GM23338 (cell line): Measurements from ENCODE around the gene CTSK. TPM values are rescaled to one million over a fixed set of nuclear protein-coding genes. Genes with fewer than 3 reads are reported as not detected.

Source experiments
- ATAC-seq: fragments of 200-7000 bp; cut with Tn5 transposase; 3 replicates; pipeline ENCODE4 v1.9.1; 2020
- DNase-seq: peaks from one replicate; pipeline ENCODE4 v3.0.0-alpha.2; 2015; ENCODE audit warnings: low spot score
- H2AFZ ChIP-seq: fragments of 200-600 bp; sonication (generic); 2 replicates; pipeline ENCODE4 v1.8.0; 2016; ENCODE audit warnings: antibody characterized with exemption, mild to moderate bottlenecking, moderate library complexity
- H3F3A ChIP-seq: fragments of 200-600 bp; sonication (generic); replicated peaks from 2 replicates; pipeline ENCODE4 v1.8.0; 2017; ENCODE audit warnings: antibody characterized with exemption, mixed run types, low read depth
- H3K27ac ChIP-seq: fragments of 200-600 bp; sonication (generic); 2 replicates; pipeline ENCODE4 v1.6.1; 2016; ENCODE audit warnings: low read depth
- H3K27me3 ChIP-seq: fragments of 200-600 bp; sonication (generic); 2 replicates; pipeline ENCODE4 v1.8.0; 2016; ENCODE audit warnings: mild to moderate bottlenecking, mixed run types, moderate library complexity; ENCODE audit not compliant: insufficient read depth
- H3K36me3 ChIP-seq: fragments of 200-600 bp; sonication (generic); 2 replicates; pipeline ENCODE4 v1.8.0; 2016; ENCODE audit warnings: mild to moderate bottlenecking; ENCODE audit not compliant: insufficient read depth
- H3K4me1 ChIP-seq: fragments of 200-600 bp; sonication (generic); 2 replicates; pipeline ENCODE4 v1.8.0; 2016; ENCODE audit warnings: mild to moderate bottlenecking, moderate library complexity; ENCODE audit not compliant: insufficient read depth
- H3K4me2 ChIP-seq: fragments of 200-600 bp; sonication (generic); 2 replicates; pipeline ENCODE4 v1.7.1; 2017; ENCODE audit warnings: mixed run types
- H3K4me3 ChIP-seq: fragments of 200-600 bp; sonication (generic); 2 replicates; pipeline ENCODE4 v1.6.1; 2016; ENCODE audit warnings: mixed run types
- H3K79me2 ChIP-seq: fragments of 200-600 bp; sonication (generic); replicated peaks from 2 replicates; pipeline ENCODE4 v1.8.0; 2017; ENCODE audit warnings: mild to moderate bottlenecking; ENCODE audit not compliant: insufficient read depth
- H3K9me2 ChIP-seq: fragments of 200-600 bp; sonication (generic); 2 replicates; pipeline ENCODE4 v1.8.0; 2017; ENCODE audit not compliant: insufficient read depth
- H4K20me1 ChIP-seq: fragments of 200-600 bp; sonication (generic); replicated peaks from 2 replicates; pipeline ENCODE4 v1.8.0; 2017; ENCODE audit warnings: mild to moderate bottlenecking; ENCODE audit not compliant: insufficient read depth
- H3K27ac Mint-ChIP-seq: 2 replicates; pipeline ENCODE4 v1.8.0; 2020; ENCODE audit warnings: inconsistent platforms, mild to moderate bottlenecking, moderate library complexity, mixed read lengths
- H3K27me3 Mint-ChIP-seq: 3 replicates; pipeline ENCODE4 v1.8.0; 2022; ENCODE audit warnings: low read depth, mild to moderate bottlenecking, moderate library complexity, mixed read lengths, inconsistent platforms; ENCODE audit not compliant: insufficient read depth, poor library complexity
- H3K36me3 Mint-ChIP-seq: 3 replicates; pipeline ENCODE4 v1.8.0; 2021; ENCODE audit warnings: low read depth, mild to moderate bottlenecking, inconsistent platforms, moderate library complexity, mixed read lengths
- H3K4me1 Mint-ChIP-seq: 3 replicates; pipeline ENCODE4 v1.8.0; 2020; ENCODE audit warnings: mild to moderate bottlenecking, inconsistent platforms, mixed read lengths
- H3K4me3 Mint-ChIP-seq: 3 replicates; pipeline ENCODE4 v1.8.0; 2021; ENCODE audit warnings: moderate library complexity, mild to moderate bottlenecking, inconsistent platforms, mixed read lengths
- H3K9me3 Mint-ChIP-seq: 3 replicates; pipeline ENCODE4 v1.8.0; 2020; ENCODE audit warnings: moderate library complexity, mild to moderate bottlenecking, inconsistent platforms, mixed read lengths
- EZH2 ChIP-seq: fragments of 200-600 bp; sonication (generic); IDR thresholded peaks from one replicate; pipeline ENCODE4 v1.8.0; 2017; ENCODE audit warnings: antibody characterized with exemption, mild to moderate bottlenecking, low read depth; ENCODE audit not compliant: unreplicated experiment
- JUNB ChIP-seq: IDR thresholded peaks from one replicate; pipeline ENCODE4 v1.6.1; 2016; ENCODE audit warnings: antibody characterized with exemption; ENCODE audit not compliant: unreplicated experiment
- NANOG ChIP-seq: IDR thresholded peaks from 2 replicates; pipeline ENCODE4 v1.6.1; 2016; ENCODE audit warnings: antibody characterized with exemption, borderline replicate concordance
- POLR2AphosphoS5 ChIP-seq: IDR thresholded peaks from 2 replicates; pipeline ENCODE4 v1.6.1; 2016; ENCODE audit warnings: antibody characterized with exemption, low read depth
- STAT1 ChIP-seq: IDR thresholded peaks from one replicate; pipeline ENCODE4 v1.6.1; 2016; ENCODE audit warnings: antibody characterized with exemption; ENCODE audit not compliant: unreplicated experiment
- ZNF114 ChIP-seq: fragments of 250-450 bp; sonication (Bioruptor Pico); IDR thresholded peaks from 2 replicates; pipeline ENCODE4 v1.5.0; 2020; ENCODE audit warnings: mild to moderate bottlenecking, moderate library complexity
- polyA plus RNA-seq: library from polyadenylated mRNA; unstranded; fragments of >200 nt; fragmentation: Nextera tagmentation; extraction: Ambion mirVana; gene quantifications from 2 replicates; pipeline ENCODE4 v1.2.1, GENCODE V29; 2016
- total RNA-seq: library from RNA; depleted of rRNA; stranded (reverse); fragments of >200 nt; shearing (Covaris generic); gene quantifications from 2 replicates; pipeline ENCODE4 v1.2.3, GENCODE V29; 2014
- TF ChIP-seq, protein P1 (sequence below): IDR thresholded peaks from one replicate; pipeline ENCODE4 v1.6.1; 2018; ENCODE audit warnings: antibody characterized with exemption; ENCODE audit not compliant: unreplicated experiment
- TF ChIP-seq, protein P2 (sequence below), 2 experiments: fragments of 200-600 bp in 1 of 2; sonication (generic) in 1 of 2; conservative IDR thresholded peaks; 2 replicates each; pipeline versions ENCODE4 v1.5.1 to v1.6.1; 2016 to 2017; ENCODE audit warnings: antibody characterized with exemption in 2 of 2, low read depth in 2 of 2, mild to moderate bottlenecking in 2 of 2, moderate library complexity in 1 of 2

CTSK gene
- total and polyA plus RNA-seq, 2 experiments from 2014 or later: 2.8 to 3.3 TPM

DNA sequence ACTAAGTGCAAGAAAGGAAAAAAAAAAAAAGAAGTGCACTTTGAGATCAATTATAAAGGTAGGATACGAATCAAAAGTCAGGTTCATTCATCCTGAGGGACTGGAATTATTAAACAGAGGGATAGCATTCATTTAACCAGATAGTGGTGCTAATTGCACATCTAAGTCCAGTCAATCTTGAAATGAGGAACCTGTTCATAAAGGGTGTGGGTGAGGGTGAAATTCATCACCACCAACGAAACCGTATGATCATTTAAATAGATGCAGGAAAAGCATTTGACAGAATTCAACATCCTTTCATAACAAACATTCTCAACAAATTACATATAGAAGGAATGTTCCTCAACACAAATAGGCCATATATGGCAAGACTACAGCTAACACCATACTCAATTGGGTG lies 48.0 kb downstream of the CTSK start:
- ATAC-seq (no peak), DNase-seq (no peak)
- Histone ChIP-seq H3K79me2 (no peaks in the 10 kb centered on the region), H3K9me2 (no peaks in the 10 kb centered on the region; the same call in 1 of the 2 replicates), H3K4me1 (no peaks in the 10 kb centered on the region), H3K36me3 (no peaks in the 10 kb centered on the region), H4K20me1 (no peaks in the 10 kb centered on the region), H3K27me3 (no peaks in the 10 kb centered on the region), H3K27ac (no peak overlapping the region), H3F3A (no peaks in the 10 kb centered on the region), H3K4me3 (no peak overlapping the region), H2AFZ (no peak overlapping the region), H3K4me2 (no peak overlapping the region)
- H3K36me3 Mint-ChIP-seq: peaks cover 5% of the 10 kb centered on the region; the same call in 1 of the 3 replicates
- H3K4me1 Mint-ChIP-seq: no peaks in the 10 kb centered on the region
- no peaks in the 10 kb centered on the region for H3K27me3 Mint-ChIP-seq
- no peak overlapping the region for H3K27ac Mint-ChIP-seq
- no peak overlapping the region for H3K4me3 Mint-ChIP-seq
- no peak for TF ChIP-seq POLR2AphosphoS5
- TF ChIP-seq, protein P1, sequence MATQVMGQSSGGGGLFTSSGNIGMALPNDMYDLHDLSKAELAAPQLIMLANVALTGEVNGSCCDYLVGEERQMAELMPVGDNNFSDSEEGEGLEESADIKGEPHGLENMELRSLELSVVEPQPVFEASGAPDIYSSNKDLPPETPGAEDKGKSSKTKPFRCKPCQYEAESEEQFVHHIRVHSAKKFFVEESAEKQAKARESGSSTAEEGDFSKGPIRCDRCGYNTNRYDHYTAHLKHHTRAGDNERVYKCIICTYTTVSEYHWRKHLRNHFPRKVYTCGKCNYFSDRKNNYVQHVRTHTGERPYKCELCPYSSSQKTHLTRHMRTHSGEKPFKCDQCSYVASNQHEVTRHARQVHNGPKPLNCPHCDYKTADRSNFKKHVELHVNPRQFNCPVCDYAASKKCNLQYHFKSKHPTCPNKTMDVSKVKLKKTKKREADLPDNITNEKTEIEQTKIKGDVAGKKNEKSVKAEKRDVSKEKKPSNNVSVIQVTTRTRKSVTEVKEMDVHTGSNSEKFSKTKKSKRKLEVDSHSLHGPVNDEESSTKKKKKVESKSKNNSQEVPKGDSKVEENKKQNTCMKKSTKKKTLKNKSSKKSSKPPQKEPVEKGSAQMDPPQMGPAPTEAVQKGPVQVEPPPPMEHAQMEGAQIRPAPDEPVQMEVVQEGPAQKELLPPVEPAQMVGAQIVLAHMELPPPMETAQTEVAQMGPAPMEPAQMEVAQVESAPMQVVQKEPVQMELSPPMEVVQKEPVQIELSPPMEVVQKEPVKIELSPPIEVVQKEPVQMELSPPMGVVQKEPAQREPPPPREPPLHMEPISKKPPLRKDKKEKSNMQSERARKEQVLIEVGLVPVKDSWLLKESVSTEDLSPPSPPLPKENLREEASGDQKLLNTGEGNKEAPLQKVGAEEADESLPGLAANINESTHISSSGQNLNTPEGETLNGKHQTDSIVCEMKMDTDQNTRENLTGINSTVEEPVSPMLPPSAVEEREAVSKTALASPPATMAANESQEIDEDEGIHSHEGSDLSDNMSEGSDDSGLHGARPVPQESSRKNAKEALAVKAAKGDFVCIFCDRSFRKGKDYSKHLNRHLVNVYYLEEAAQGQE: no peak
- TF ChIP-seq, protein P2, sequence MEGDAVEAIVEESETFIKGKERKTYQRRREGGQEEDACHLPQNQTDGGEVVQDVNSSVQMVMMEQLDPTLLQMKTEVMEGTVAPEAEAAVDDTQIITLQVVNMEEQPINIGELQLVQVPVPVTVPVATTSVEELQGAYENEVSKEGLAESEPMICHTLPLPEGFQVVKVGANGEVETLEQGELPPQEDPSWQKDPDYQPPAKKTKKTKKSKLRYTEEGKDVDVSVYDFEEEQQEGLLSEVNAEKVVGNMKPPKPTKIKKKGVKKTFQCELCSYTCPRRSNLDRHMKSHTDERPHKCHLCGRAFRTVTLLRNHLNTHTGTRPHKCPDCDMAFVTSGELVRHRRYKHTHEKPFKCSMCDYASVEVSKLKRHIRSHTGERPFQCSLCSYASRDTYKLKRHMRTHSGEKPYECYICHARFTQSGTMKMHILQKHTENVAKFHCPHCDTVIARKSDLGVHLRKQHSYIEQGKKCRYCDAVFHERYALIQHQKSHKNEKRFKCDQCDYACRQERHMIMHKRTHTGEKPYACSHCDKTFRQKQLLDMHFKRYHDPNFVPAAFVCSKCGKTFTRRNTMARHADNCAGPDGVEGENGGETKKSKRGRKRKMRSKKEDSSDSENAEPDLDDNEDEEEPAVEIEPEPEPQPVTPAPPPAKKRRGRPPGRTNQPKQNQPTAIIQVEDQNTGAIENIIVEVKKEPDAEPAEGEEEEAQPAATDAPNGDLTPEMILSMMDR (conservative IDR thresholded peaks at IDR 0.05; ENCODE audit: low read depth in 2 of 2): no peak
- TF ChIP-seq ZNF114: no peak
- no peak for TF ChIP-seq EZH2
- no peak for TF ChIP-seq NANOG
- TF ChIP-seq STAT1: no peak
- peaks cover 6% of the 10 kb centered on the region for H3K9me3 Mint-ChIP-seq

DNA sequence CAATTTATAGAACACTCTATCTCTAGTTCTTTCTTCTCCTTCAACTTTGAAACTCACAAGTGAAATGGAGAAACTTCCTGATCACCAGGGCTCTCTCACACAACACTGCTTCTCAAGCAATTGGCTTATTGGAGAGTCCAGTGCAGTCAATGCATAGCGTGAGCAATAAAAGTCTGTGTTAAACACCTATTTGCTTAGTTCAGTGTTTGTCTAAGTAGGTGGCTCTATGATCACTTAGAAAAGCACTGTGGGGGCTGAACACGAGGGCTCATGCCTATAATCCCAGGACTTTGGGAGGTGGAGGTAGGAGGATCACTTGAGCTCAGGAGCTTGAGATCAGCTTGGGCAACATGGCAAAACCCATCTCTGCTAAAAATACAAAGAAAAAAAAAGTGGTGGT lies 54.6 kb downstream of the CTSK start:
- Mint-ChIP-seq H3K9me3 (no peaks in the 10 kb centered on the region), H3K36me3 (no peaks in the 10 kb centered on the region), H3K27me3 (no peaks in the 10 kb centered on the region), H3K27ac (no peak overlapping the region), H3K4me3 (no peak overlapping the region), H3K4me1 (peaks cover 2% of the 10 kb centered on the region; the same call in 1 of the 3 replicates)
- ATAC-seq (no peak), DNase-seq (no peak)
- H3K27ac ChIP-seq: no peak overlapping the region
- H2AFZ ChIP-seq: peak overlapping the region; percentile 80
- no peaks in the 10 kb centered on the region for H3K27me3 ChIP-seq
- no peaks in the 10 kb centered on the region for H4K20me1 ChIP-seq
- no peaks in the 10 kb centered on the region for H3K4me1 ChIP-seq
- H3K9me2 ChIP-seq: no peaks in the 10 kb centered on the region; the same call in 1 of the 2 replicates
- H3K4me2 ChIP-seq: no peak overlapping the region
- no peak overlapping the region for H3K4me3 ChIP-seq
- no peaks in the 10 kb centered on the region for H3K79me2 ChIP-seq
- H3K36me3 ChIP-seq: no peaks in the 10 kb centered on the region
- no peaks in the 10 kb centered on the region for H3F3A ChIP-seq
- TF ChIP-seq JUNB: no peak
- TF ChIP-seq, protein P2 (conservative IDR thresholded peaks at IDR 0.05; ENCODE audit: low read depth in 2 of 2): no peak
- no peak for TF ChIP-seq NANOG
